MG63 (cell line): ENCODE measurements around the gene CHD2. TPM values are rescaled to one million over a fixed set of nuclear protein-coding genes. Genes with fewer than 3 reads are reported as not detected.

Experiments
- DNase-seq: peaks from one replicate; pipeline ENCODE4 v3.0.0-alpha.2; 2020
- H3K27me3 ChIP-seq: fragments of 250-450 bp; sonication (Bioruptor Pico); 2 replicates; pipeline ENCODE4 v1.5.1; 2020; ENCODE audit warnings: mild to moderate bottlenecking, moderate library complexity
- H3K36me3 ChIP-seq: fragments of 250-450 bp; sonication (Bioruptor Pico); 2 replicates; pipeline ENCODE4 v1.5.1; 2020; ENCODE audit warnings: mild to moderate bottlenecking, moderate library complexity
- H3K4me3 ChIP-seq: fragments of 250-450 bp; sonication (Bioruptor Pico); 2 replicates; pipeline ENCODE4 v1.5.1; 2020; ENCODE audit warnings: mild to moderate bottlenecking, moderate library complexity
- H3K9me3 ChIP-seq: fragments of 250-450 bp; sonication (Bioruptor Pico); 2 replicates; pipeline ENCODE4 v1.5.1; 2020; ENCODE audit warnings: mild to moderate bottlenecking, moderate library complexity
- total RNA-seq: library from RNA; depleted of rRNA; stranded (reverse); fragments of >200 nt; shearing (Covaris generic); gene quantifications from 2 replicates; pipeline ENCODE4 v1.2.3, GENCODE V29; 2014; ENCODE audit warnings: low replicate concordance; rRNA removed

Gene CHD2
- total RNA-seq, 1 experiment from 2014 or later: 23.1 TPM

DNA sequence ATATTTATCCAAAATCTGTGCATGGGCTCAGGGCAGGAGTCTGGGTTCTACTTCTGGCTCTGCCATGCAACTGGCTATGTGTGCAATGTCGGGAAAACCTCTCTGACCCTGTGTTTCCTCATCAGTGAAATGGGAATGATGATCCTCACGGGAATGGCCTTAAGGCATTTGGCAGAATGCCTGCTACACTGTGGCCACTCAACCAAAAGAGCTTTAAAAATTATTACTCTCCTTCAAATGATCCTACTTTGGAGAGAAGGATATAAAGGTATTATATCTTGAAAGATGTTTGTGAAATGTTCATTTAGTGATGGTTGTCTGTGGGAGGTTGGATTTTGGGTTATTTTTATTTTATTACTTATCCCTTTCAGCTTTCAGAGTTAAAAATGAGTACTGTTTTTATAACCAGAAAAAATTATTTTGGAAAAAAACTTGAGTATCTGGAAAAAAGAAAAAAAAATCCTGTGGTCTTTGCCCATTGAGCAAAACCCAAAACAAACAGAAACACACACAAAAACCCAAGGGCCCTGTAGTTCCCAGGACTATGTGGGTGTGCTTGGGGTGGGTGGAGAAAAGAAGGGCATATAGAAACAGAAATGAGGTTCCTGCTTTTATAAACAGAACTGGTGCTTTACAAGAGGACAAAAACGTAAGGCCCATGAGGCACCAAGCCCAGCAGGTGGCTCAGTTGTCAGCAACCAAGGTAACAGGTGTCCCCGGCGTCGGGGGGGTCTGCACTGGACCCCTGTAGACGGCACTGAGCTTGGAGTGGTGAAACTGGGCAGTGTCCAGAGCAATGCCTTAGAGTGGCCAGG is 166.9 kb downstream of the CHD2 start:
- Histone ChIP-seq H3K4me3 (no peak overlapping the region), H3K36me3 (no peaks in the 10 kb centered on the region), H3K9me3 (no peaks in the 10 kb centered on the region), H3K27me3 (no peaks in the 10 kb centered on the region; the same call in 1 of the 2 replicates)
- DNase-seq: no peak

DNA sequence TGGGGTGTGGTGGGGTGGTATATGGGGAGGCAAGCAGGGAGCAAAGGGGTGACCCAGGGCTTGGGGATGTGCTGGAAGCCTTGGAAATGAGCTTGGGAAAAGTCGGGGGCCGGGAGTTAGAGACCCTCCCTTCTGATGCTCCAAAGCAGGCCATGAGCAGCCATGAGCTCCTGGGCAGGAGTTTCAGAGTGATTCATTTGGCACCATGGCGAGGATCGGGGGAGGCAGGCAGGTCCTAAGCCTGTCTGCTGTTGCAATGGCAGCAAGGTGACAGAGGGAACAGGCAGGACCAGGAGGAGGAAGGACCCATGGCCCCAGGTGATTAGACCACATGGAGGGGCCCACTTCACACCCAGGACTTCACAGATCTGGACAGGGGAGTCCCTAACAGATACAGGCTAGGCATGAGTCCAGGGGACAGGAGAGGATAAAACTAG is 167.5 kb downstream of the CHD2 start:
- Histone ChIP-seq H3K36me3 (no peaks in the 10 kb centered on the region), H3K27me3 (no peaks in the 10 kb centered on the region; the same call in 1 of the 2 replicates), H3K4me3 (no peak overlapping the region), H3K9me3 (no peaks in the 10 kb centered on the region)
- peak; percentile 40 for DNase-seq

DNA sequence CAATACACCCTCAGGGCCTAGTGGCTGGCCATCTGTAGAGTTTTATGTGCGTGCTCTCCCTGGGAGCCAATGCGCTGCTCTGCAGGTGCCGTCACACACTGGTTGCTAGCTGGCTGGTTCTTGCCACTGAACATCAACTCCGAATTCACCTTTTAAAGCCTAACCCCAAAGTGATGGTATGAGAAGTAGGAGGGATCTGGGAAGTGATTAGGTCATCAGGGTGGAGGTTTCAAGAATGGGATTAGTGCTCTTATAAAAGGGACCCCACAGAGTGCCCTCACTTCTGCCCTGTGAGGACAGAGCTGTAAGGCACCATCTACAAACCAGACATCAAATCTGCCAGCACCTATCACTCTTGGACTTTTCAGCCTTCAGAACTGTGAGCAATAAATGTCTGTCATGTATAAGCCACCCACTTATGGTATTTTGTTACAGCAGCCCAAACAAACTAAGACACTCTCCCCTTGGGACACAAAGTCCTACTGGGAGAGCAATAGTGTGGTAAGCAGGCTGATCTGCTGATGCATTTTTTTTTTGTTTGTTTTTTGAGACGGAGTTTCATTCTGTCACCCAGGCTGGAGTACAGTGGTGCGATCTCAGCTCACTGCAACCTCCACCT is 168.6 kb downstream of the CHD2 start:
- Histone ChIP-seq H3K36me3 (no peaks in the 10 kb centered on the region), H3K9me3 (no peaks in the 10 kb centered on the region), H3K27me3 (no peaks in the 10 kb centered on the region; the same call in 1 of the 2 replicates), H3K4me3 (no peak overlapping the region)
- DNase-seq: no peak

DNA sequence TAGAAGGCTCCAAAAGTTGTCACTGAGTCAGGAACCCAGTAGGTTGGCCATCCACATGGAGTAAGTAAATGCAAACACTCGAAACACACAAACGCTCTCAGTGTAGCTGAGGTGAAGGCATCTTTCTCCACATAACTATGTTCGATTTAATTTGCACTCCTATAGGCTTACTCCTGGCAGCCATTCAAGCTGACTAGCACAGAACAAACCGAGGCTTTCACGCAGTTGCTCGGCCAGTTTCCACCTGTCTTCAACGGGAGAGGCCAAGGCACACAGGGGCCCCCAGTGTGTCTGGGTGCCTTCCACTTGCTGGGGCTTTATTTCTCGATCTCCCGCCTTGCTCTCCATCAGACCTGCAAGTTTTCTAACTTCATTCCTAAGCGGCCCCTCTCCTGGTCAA is 170.0 kb downstream of the CHD2 start:
- DNase-seq: no peak
- no peak overlapping the region for H3K4me3 ChIP-seq
- no peaks in the 10 kb centered on the region; the same call in 1 of the 2 replicates for H3K27me3 ChIP-seq
- H3K36me3 ChIP-seq: no peaks in the 10 kb centered on the region
- H3K9me3 ChIP-seq: no peaks in the 10 kb centered on the region

DNA sequence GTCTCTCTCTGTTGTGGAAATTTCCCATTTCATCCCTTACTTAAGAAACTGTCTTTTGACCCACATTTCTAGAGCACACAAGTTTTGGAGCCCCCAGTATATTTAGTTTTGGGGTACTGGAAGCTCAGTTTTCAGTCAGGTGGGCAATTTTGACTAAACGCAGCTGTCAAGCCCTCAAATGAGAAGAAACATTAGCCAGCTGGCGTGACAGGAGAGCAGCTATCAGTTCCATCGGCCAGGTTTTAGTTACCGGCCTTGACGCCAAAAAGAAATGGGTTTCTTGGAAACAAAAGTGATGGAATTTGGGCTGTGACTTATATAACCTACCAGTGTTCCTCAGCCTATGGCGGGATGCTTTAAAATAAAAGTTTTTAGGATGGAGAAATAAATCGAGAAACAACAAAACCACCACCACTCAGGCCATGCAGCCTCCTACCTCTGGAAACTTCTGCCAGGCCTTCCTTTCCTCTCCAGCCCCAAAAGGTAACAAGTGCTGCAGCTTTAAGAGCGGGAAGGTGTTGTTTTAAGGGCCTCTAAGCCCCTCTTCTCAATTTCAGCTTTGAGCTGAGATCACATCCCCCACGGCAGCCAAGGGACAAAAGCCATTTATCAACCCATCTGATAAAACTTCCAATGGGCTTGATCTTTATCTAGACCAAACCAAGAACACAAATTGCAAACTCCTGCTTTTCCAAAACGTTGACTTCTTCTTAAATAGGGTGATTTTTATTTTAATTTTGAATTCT is 170.6 kb downstream of the CHD2 start:
- Histone ChIP-seq H3K9me3 (no peaks in the 10 kb centered on the region), H3K4me3 (no peak overlapping the region), H3K36me3 (no peaks in the 10 kb centered on the region), H3K27me3 (peaks cover 2% of the 10 kb centered on the region; the same call in 1 of the 2 replicates)
- DNase-seq: no peak

DNA sequence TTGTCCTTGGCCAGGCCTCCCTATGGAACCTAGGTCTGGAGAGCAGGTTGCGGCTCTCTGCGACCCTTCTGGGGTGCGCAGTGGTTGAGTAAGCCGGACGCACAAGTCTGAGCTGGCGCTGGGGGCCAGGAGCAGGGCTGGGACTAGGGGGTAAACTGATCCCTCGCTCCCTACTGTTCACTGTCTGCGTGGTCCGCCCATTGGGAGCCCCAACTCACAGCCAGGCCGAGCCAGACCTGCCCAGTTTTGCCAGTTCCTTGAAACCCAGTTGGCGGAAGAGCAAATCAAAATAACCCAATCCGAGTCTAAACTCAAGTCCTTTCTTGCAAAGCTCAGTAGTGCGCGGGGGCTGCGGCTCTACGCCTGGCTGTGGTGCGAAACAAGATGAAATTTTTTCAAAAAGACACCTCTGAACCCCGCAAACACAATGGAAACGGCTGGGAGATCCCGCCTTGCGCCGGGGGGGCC is 171.4 kb downstream of the CHD2 start:
- Histone ChIP-seq H3K36me3 (no peaks in the 10 kb centered on the region), H3K9me3 (no peaks in the 10 kb centered on the region), H3K4me3 (no peak overlapping the region; the same call in 1 of the 2 replicates), H3K27me3 (peaks cover 3% of the 10 kb centered on the region; the same call in 1 of the 2 replicates)
- DNase-seq: no peak

DNA sequence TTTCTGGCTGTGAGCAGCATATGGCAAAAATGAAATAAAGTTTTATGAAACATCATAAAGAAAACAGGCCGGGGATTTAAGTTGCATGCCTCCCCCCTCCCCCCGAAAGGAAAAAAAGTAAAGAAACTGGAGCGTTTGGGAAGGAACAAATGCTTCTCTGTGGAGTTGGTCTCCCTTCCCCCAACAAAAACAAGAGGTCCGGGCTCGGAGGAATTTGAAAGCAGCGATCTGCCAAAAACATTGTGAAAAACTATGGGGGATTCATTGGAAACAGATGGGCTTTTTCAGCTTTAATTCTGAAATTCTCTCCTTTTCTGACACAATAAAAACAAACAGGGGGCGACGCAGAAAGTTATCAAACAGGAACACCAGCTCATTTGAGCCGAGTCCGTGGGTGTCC is 171.9 kb downstream of the CHD2 start:
- Histone ChIP-seq H3K27me3 (peaks cover 5% of the 10 kb centered on the region; the same call in 1 of the 2 replicates), H3K9me3 (no peaks in the 10 kb centered on the region), H3K36me3 (no peaks in the 10 kb centered on the region), H3K4me3 (peak overlapping the region; percentile 50)
- DNase-seq: no peak

DNA sequence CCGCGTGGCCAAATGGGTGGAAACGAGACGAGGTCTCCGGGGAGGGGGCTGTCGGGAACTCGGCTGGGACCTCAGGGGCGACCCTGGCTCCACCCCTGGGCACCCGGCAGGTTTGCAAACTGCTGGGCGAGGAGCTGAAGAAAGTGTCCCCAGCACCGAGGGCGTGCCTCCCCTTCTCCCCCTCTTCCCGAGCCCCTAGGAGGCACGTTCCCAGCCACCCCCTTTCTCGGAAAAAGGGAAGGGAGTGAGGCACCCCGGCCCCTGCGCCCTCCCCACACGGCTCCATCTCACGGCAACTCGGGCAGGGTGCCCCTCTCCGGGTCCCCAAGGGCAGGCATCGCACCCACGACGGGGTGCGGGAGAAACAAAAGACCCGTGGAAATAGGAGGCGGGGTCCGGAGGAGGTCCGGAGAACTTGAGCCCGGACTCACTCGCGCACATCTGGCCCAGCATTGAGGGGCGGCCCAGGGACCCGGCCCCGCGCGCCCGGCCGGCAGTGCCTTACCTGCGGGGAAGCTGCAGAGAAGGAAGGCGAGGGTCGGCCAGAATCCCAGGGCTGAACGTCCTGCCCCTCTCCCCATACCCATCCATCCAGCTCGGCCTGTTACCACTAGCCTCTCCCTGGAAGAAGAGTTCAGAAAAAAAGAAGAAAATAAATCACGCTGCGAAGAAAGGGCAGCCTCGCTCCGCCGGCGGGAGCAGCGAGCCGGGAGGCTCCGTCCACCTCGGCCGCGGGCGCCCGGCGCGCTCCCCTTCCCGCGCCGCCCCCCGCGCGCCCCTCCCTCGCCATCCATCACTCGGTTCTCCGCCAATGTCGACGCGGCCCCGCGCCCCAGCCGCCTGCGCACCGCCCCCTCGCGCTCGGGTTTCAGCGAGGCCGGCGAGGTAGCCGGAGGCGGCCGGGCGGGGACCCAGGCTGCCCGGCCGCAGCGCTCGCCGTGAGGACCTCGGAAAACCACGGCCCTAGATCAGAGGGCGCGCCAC is 172.6 kb downstream of the CHD2 start:
- peaks cover 12% of the 10 kb centered on the region for H3K27me3 ChIP-seq
- DNase-seq: peak; percentile 86

DNA sequence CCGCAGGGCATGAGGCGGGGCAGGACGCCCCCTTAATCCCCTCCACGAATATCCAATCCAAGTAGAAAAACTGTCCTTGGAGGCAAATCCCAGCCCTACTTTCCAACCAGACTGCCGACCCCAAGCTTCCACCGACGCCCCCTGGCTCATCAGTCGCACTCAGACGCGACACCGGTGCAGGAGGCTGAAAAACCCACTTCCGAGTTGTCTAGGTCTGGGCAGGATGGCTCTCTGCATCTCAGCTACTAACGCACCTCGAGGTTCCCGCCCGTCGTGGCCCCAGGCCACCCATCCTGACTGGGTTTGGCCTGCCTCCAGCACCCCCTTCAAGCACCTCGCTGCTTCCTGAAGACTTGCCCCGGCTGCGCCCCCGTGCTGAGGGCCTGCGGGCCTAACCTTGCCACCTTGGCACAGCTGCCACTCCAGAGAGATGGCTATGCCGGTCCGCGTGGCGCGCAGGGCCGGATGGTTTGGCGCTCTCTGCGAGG is 173.4 kb downstream of the CHD2 start:
- H3K27me3 ChIP-seq: peaks cover 16% of the 10 kb centered on the region
- no peaks in the 10 kb centered on the region for H3K36me3 ChIP-seq
- H3K9me3 ChIP-seq: no peaks in the 10 kb centered on the region
- no peak overlapping the region for H3K4me3 ChIP-seq
- DNase-seq: no peak

More for the DNA sequence above, 172.6 kb downstream of the CHD2 start:
- Histone ChIP-seq H3K4me3 (peak overlapping the region; percentile 50), H3K9me3 (no peaks in the 10 kb centered on the region), H3K36me3 (no peaks in the 10 kb centered on the region)

DNA sequence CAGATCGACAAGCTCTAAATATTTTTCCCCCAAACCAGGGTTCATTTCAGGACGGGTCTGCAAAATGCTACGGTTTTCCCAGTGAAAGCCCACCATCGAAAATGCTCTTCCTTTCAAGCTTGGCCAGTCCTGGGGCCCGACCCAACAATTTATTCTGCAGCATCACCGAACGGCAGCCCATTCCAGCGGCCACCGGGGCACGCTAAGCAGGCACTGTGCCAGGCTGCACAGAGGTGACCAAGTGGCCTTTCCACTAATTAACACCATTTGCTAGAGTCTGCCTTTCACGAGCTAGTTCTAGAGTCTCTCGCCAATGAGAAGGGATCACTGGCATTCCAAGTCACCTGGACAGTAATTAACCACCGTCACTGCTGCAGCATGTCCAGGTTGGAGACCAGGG is 174.5 kb downstream of the CHD2 start:
- Histone ChIP-seq H3K27me3 (peaks cover 19% of the 10 kb centered on the region), H3K36me3 (no peaks in the 10 kb centered on the region), H3K4me3 (no peak overlapping the region), H3K9me3 (no peaks in the 10 kb centered on the region)
- no peak for DNase-seq

DNA sequence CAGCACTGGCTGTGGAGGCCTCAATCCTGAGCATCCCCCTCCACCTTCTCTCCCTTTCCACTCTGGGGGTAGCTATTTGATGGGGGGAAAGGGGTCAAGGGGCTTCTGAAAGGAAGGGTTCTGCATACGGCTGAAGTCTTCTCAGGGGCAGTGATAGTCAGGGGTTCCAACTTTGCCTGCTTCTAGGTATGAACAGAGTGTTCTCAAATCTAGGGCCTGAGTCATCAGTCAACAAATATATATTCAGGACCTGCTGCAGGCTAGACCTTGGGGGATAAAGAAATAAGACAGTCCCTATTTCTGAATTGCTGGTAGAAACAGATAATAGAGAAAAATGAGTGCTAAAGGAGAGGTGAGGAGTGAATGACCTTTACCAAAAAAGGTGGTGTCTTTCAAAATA is 176.1 kb downstream of the CHD2 start:
- DNase-seq: no peak
- peaks cover 19% of the 10 kb centered on the region for H3K27me3 ChIP-seq
- H3K9me3 ChIP-seq: no peaks in the 10 kb centered on the region

DNA sequence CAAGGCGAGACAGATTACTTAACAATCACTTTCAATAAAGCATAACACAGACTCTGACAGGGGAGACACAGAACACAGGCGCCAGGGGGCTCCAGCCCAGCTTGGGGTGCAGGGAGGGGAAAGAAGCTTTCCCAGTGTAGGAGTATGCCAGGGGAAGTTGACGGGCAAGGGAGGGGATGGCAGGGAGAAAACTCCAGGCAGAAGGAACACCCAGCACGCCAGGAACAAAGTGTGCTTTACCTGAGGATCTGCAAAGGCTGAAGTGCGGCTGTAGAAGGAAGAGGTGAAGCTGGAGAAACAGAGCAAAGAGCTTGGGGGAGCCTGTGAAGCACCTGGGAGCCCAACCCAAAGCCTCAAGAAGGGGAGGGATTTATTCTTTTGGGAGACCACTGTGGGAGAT is 176.8 kb downstream of the CHD2 start:
- peaks cover 23% of the 10 kb centered on the region for H3K27me3 ChIP-seq
- H3K4me3 ChIP-seq: no peak overlapping the region
- no peaks in the 10 kb centered on the region for H3K9me3 ChIP-seq
- no peak for DNase-seq
- H3K36me3 ChIP-seq: no peaks in the 10 kb centered on the region

More for the DNA sequence above, 176.1 kb downstream of the CHD2 start:
- Histone ChIP-seq H3K36me3 (no peaks in the 10 kb centered on the region), H3K4me3 (no peak overlapping the region)

Other genes with a start within 250 kb of the CHD2 start
- gene FAM174B, start 244.5 kb upstream of the CHD2 start, total RNA-seq: 3.0 and 5.5 TPM in 2 replicates
- gene RGMA, start 188.9 kb downstream of the CHD2 start, total RNA-seq: 0.47 TPM in 1 of 2 replicates, not detected in the other